HG02642 (cell line): ENCODE results near the gene MPZL2.

Source experiments
- ATAC-seq: cut with Tn5 transposase; IDR thresholded peaks from one replicate; pipeline ENCODE4 v1.9.1; 2021; ENCODE audit warnings: mild to moderate bottlenecking; ENCODE audit not compliant: unreplicated experiment, poor library complexity

MPZL2 gene

DNA sequence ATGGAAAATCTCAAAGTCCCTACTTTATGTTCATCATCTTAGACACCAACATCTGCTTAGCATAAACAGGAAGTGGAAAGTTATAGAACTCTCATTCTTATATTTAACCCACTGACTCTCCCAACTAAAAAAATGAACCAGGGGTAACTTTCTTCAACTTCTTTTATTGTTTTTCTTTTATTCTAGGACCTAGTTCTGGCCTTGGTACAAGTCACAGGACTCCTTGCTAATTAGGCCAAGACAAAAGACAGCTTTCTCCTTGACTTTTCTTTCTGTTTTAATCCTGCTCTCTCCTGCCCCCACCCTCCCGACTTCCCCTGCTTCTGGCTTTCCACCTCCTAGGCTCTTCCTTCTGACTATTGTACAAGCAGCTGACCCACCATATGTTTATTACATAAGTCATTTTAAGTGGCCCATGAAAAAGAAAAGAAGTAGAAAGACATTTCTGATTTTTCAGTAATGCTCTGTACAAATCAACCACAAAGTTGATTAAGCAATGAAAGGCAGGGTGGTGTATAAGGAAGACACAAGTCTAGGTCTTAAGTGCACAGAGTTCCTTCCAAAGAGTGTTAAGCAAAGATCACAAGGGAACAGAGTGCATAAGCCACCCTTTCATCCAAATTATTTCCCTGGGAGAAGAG, 57.6 kb downstream of the MPZL2 start:
- ATAC-seq: no peak

DNA sequence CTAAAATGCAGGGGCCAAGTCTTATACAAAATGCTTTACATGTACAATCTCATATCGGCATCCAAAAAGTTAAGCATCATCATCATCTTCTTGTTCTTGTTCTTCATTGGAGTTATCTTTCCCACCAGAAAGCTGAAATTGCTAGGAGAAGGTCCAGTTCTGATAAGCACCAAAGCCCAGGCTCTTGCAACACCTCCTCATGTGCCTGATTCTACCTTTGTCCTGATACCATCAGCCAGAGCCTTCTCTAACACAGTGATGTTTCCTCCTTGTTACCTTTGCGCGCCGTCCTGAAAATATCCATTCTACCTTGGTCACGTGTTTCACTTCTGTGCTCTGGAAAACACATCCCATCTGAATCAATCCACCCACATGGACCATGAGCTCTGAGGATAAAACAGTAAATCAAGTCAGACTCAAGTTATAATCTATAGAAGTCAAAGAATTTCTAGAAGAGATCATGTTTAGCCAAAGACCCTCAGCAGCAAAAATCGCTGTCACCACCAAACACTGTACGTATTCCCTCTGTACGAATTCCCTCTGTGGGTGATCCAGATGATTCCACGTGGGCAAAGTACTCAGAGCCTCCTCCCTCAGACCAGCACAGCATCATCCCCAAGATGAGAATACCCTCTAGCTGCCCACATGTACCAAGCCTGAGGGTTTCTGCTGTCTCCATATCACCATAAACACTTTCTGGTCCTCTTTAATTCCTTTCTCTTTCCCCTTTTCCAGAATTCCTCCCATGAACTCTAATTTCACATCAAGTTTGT, 58.3 kb downstream of the MPZL2 start:
- ATAC-seq: no peak
